ENCODE measurements around the gene BDP1.
"Not testable (repeated sequence)": the region's sequence is repeated elsewhere in the genome, so short reads cannot be mapped to it uniquely, and the experiment has no call there.

BDP1 gene

DNA sequence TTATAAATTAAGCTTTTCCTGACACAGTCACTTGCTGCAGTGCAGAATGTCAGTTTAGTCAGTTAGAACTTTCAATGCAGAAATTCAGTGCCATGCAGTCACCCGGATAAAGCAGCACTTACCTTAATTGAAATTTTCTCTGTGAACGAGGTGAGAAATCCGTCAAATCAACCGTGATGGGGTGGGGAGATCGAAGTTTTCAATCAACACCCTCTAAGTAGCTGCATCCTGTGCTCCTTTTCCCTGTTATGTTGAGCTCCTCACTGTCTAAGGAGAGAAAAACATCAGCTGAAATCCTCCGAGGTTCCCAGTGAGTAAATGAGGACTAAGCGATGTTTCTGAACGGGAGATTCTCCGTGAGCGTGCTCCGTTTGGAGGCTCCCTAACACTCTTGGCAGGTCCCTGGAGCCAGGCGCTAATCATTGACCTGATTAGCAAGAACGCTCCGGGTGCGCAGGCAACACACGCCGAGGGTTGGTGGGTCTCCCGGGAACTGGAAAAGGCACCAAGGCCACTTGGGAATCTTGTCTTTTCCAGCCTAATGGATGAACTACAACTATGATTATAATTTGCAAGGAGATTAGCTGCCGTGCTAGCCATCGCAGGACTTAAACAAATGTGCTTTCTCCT lies 9.8 kb upstream of the BDP1 start:
- not testable (repeated sequence) for H3K27ac Mint-ChIP-seq; DNase-seq; H3K4me3 Mint-ChIP-seq; H3K36me3 Mint-ChIP-seq (ENCODE audit: low read depth); H3K4me1 Mint-ChIP-seq; H3K9me3 Mint-ChIP-seq; ATAC-seq
- H3K27me3 Mint-ChIP-seq = peaks cover 32% of the 10 kb centered on the region

DNA sequence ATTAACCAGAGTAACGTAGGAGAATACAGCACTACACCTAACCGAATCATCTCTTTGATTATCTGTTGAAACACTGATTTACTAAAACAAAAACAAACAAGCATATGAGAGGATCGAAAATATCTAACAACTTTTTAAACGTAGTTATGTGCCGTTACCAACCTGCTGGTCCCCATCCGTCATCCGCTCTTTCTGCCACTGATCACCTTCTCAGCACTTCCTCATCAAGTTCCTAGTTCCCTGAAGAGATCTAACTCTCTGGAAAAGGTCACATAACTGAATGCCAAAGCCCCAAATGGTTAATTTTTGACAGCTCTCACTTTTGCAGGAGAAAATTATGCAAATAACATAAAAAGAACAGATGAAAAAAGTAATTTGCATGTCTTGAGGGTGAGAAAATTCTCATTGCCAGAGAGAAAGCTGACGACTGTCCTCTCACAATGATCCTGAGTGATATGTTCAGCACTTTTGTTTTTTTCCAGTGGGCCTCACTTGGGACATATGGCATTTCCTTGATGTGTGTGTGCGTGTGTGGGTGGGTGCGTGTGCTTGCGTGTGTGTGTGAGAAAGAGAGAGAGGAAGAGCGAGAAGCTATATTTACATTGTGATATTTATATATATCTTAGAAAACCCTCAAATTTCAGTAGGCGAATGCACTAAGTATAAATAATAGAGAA lies 8.8 kb upstream of the BDP1 start:
- DNase-seq; ATAC-seq; H3K36me3 Mint-ChIP-seq (ENCODE audit: low read depth); H3K4me1 Mint-ChIP-seq; H3K4me3 Mint-ChIP-seq; H3K27ac Mint-ChIP-seq; H3K9me3 Mint-ChIP-seq: not testable (repeated sequence)
- peaks cover 30% of the 10 kb centered on the region for H3K27me3 Mint-ChIP-seq

DNA sequence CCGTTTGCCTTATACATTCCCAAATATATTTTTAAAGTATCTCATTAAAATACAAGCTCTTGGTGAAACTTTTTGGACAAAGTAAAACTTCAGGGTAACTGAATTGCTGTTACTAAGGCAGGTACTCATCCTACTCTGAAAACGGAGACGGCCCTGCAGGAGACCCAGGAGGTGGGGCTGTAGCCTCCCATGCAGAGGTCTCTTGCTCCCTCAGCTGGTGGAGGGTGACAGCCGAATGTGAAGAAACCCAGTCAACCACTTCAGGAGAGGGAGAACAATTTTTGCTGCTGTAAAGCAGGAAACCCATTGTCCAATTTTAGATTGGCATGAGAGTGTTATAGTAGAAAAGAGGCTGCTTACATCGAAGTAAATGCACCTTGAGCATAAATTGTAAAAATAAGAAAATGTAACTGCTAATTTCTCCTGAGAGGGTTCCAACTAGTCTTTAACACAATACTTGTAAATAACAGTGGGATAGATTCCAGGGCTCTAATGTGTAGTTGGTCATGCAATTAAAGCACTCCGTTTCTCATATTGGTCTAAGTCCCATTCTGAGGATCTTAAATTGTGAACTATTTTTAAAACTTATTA lies 8.1 kb upstream of the BDP1 start:
- not testable (repeated sequence) for H3K4me3 Mint-ChIP-seq; H3K36me3 Mint-ChIP-seq (ENCODE audit: low read depth); H3K27ac Mint-ChIP-seq; H3K4me1 Mint-ChIP-seq; H3K9me3 Mint-ChIP-seq
- peak; percentile 97 for ATAC-seq
- peak; percentile 27 for DNase-seq
- peaks cover 28% of the 10 kb centered on the region for H3K27me3 Mint-ChIP-seq

DNA sequence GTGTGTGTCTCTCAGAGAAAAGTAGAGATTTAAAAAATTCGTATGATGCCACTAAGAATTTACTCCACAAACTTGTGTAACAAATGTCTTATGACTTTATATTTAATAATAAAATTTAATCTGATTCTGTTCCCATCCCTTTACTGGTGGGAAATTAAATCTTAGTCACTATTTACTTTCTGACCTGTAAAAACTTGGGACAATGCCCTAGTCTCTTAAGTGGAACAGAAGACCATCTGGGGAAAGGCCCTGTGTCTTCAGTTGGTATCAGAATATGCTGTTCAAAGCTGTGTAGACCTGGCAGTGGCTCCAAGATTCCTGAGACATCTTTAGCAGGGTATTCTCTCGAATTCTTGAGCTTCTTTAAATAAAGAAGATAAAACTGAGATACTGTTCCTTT lies 2.6 kb upstream of the BDP1 start:
- ATAC-seq (no peak), DNase-seq (no peak)
- H3K36me3 Mint-ChIP-seq (ENCODE audit: low read depth) = peaks cover 9% of the 10 kb centered on the region
- H3K4me3 Mint-ChIP-seq = no peak overlapping the region
- peaks cover 19% of the 10 kb centered on the region for H3K4me1 Mint-ChIP-seq
- H3K9me3 Mint-ChIP-seq = no peaks in the 10 kb centered on the region
- H3K27ac Mint-ChIP-seq = no peak overlapping the region
- peaks cover 9% of the 10 kb centered on the region for H3K27me3 Mint-ChIP-seq

DNA sequence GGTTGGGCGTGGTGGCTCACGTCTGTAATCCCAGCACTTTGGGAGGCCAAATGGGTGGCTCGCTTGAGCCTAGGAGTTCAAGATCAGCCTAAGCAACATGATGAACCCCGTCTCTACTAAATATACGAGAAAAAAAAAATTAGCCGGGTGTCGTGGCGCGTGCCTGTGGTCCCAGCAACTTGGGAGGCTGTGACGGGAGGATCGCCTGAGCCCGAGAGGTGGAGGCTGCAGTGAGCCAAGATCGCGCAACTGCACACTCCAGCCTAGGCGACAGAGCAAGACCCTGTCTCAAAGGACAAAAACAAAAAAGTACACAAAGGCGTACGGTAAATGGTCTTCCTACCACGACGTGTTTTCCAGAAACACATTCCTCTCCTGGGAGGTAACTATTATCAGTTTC lies 538 bp upstream of the BDP1 start:
- Mint-ChIP-seq H3K36me3 (ENCODE audit: low read depth) (peaks cover 23% of the 10 kb centered on the region), H3K27me3 (peaks cover 9% of the 10 kb centered on the region), H3K27ac (peak overlapping the region; percentile 99), H3K4me3 (peak overlapping the region; percentile 94), H3K9me3 (no peaks in the 10 kb centered on the region), H3K4me1 (peaks cover 26% of the 10 kb centered on the region)
- no peak for ATAC-seq
- no peak for DNase-seq

DNA sequence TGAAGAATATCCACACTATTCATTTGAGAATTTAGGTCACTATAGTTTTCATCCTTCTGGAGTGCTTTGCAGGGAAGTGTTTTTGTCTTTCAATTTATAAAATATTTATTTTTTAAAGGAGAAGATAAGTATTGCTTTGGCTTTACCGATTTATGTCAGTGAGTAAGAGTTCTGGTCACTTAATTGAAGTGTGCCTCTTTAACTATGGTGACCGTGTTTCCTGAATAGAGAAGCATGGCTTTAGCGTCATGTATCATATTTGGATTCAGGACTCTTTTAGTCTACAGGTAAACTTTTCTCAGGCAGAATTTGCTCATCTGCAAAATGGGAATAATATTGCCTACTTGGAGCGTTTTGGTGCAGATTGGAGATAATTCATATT lies 902 bp downstream of the BDP1 start:
- DNase-seq = no peak
- H3K4me3 Mint-ChIP-seq = peak overlapping the region; percentile 94

DNA sequence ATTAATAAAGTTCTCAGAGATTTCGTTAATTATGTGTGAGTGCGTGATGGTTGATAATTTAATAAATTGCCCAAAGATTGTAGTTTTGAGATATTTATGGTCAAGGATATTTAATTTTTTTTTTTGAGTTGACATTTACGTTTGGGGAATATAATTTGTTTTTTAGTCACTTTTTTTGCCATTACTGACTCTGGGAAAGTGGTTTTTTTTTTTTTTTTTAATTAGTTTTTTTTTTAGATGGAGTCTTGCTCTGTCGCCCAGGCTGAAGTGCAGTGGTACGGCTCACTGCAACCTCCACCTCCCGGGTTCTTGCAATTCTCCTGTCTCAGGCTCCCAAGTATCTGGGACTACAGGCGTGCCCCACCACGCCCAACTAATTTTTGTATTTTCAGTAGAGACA lies 1.7 kb downstream of the BDP1 start:
- H3K4me3 Mint-ChIP-seq = peak overlapping the region; percentile 94
- ATAC-seq (no peak), DNase-seq (no peak)
- peak overlapping the region; percentile 99 for H3K27ac Mint-ChIP-seq
- H3K36me3 Mint-ChIP-seq (ENCODE audit: low read depth) = peaks cover 29% of the 10 kb centered on the region
- peaks cover 26% of the 10 kb centered on the region for H3K4me1 Mint-ChIP-seq
- peaks cover 2% of the 10 kb centered on the region for H3K27me3 Mint-ChIP-seq
- no peaks in the 10 kb centered on the region for H3K9me3 Mint-ChIP-seq

More for the DNA sequence above, 902 bp downstream of the BDP1 start:
- Mint-ChIP-seq H3K27ac (peak overlapping the region; percentile 99), H3K27me3 (peaks cover 3% of the 10 kb centered on the region), H3K36me3 (ENCODE audit: low read depth) (peaks cover 28% of the 10 kb centered on the region), H3K9me3 (no peaks in the 10 kb centered on the region), H3K4me1 (peaks cover 26% of the 10 kb centered on the region)
- no peak for ATAC-seq

DNA sequence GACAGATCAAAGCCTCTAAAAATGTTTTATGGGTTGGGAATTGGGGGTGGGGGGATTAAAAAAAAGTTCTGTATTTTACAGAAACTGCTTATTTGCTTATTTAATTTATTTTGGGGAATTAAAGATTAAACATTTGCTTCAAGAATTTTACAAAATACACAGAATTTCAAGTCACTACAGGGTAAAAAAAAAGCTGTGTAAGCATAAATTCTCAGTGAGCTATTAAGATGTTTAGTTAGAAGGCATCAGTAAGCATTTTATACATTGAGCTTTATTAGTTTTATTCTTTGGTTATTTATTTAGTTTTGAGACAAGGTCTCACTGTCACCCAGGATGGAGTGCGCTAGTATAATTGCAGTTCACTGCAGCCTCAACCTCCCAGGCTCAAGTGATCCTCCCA lies 5.2 kb downstream of the BDP1 start:
- Mint-ChIP-seq H3K4me1 (peaks cover 19% of the 10 kb centered on the region), H3K27ac (no peak overlapping the region), H3K4me3 (no peak overlapping the region), H3K9me3 (no peaks in the 10 kb centered on the region), H3K36me3 (ENCODE audit: low read depth) (peaks cover 38% of the 10 kb centered on the region), H3K27me3 (no peaks in the 10 kb centered on the region)
- ATAC-seq = no peak
- DNase-seq = no peak

DNA sequence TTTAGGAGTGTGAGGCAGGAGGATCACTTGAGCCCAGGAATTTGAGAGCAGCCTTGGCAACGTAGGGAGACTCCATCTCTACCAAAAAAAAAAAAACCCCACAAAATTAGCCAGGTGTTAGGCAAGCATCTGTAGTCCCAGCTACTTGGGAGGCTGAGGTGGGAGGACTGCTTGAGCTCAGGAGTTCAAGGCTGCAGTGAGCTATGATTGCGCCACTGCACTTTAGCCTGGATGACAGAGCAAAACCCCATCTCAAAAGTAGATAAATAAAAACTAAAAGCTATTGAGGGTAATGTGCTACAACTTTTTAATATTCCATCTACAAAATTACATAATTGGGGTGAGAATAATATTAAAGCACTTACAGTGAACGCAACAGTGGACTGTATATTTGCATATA lies 5.9 kb downstream of the BDP1 start:
- H3K27ac Mint-ChIP-seq = no peak overlapping the region
- H3K4me1 Mint-ChIP-seq = peaks cover 19% of the 10 kb centered on the region
- H3K27me3 Mint-ChIP-seq = no peaks in the 10 kb centered on the region
- no peaks in the 10 kb centered on the region for H3K9me3 Mint-ChIP-seq
- H3K4me3 Mint-ChIP-seq = no peak overlapping the region
- DNase-seq = no peak
- no peak for ATAC-seq
- peaks cover 44% of the 10 kb centered on the region for H3K36me3 Mint-ChIP-seq (ENCODE audit: low read depth)

DNA sequence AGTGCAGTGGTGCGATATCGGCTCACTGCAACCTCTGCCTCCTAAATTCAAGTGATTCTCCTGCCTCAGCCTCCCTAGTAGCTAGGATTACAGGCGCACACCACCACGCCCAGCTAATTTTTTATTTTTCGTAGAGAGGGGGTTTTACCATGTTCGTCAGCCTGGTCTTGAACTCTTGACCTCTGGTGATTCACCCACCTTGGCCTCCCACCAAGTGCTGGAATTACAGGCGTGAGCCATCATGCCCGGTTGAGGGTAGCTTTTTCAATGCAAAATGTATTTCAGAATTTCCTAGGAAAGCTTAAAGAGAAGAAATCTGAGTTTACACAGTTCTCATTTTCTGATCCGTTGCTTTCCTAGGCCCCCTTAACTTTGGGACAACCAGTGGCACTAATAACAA lies 15.7 kb downstream of the BDP1 start:
- Mint-ChIP-seq H3K36me3 (ENCODE audit: low read depth) (peaks cover 42% of the 10 kb centered on the region), H3K27me3 (no peaks in the 10 kb centered on the region), H3K4me3 (no peak overlapping the region), H3K4me1 (peaks cover 2% of the 10 kb centered on the region), H3K9me3 (no peaks in the 10 kb centered on the region), H3K27ac (no peak overlapping the region)
- DNase-seq = no peak
- no peak for ATAC-seq

DNA sequence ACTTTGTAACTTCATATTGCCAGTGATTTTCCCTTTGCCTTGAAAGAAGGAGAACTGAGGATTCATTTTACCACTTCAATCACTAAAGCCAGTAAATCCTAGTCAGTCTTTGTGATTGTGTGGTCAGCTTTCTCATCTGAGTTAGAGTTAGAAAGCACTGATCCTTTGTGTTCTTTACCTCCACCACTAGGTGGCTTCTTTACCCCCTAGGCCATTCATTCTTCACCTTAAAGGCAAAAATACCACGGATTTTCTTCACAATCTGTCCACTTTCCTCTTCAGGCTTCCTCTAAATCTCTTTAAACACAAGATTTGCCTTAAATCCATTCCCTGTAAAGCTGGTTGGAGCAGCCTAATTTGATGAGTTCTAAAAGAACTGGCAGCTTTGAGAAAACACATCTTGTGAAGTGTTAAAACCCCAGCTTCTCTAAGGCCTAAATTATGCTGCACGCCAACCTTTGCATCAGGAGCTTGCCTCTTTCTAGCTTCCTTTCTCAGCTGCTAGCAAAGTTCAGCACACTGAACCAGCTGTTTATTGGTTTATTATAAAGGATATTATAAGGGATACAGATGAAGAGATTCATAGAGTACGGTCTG lies 20.4 kb downstream of the BDP1 start:
- ATAC-seq (peak; percentile 40), DNase-seq (no peak)
- Mint-ChIP-seq H3K9me3 (no peaks in the 10 kb centered on the region), H3K4me1 (peaks cover under 1% of the 10 kb centered on the region), H3K36me3 (ENCODE audit: low read depth) (peaks cover 39% of the 10 kb centered on the region), H3K27me3 (no peaks in the 10 kb centered on the region), H3K4me3 (no peak overlapping the region), H3K27ac (no peak overlapping the region)

DNA sequence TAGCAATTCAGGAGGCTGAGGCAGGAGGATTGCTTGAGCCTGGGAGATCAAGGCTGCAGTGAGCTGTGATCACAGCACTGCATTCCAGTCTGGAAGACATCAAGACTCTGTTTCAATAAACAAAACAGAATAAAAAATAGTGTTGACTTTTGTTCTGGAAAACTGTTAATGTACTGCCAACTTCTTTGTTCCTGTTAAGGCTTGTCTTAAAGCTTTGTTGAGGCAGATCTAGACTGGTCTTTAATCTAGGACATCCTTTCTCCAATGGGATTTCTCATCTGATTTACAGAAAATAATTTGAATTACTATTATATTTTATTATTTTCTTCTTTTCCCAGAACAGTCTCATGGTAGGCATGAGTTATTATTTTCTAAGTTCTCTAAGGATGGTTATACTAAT lies 26.0 kb downstream of the BDP1 start:
- Mint-ChIP-seq H3K36me3 (ENCODE audit: low read depth) (peaks cover 43% of the 10 kb centered on the region), H3K9me3 (no peaks in the 10 kb centered on the region), H3K27me3 (no peaks in the 10 kb centered on the region), H3K4me3 (no peak overlapping the region), H3K27ac (no peak overlapping the region), H3K4me1 (peaks cover 5% of the 10 kb centered on the region)
- no peak for ATAC-seq
- no peak for DNase-seq

DNA sequence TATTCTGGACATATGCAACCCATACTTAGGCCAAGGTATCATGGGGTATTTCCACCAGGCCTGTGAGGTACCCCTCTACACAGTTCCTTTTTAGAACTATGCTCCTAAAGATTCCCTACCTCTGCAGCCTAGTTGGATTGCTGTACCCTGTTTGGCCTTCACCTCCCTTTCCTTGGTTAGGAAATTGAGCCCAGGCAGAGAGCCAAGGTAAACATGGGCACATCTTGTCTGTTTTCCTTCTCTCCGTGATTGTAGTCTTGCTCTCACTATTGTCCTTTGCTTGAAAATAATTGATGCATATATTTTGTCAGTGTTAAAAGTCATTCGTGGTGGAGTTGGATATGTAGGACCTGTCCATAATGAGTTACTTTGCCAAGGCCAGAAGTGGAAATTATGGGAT lies 26.7 kb downstream of the BDP1 start:
- peaks cover 5% of the 10 kb centered on the region for H3K4me1 Mint-ChIP-seq
- DNase-seq (no peak), ATAC-seq (no peak)
- H3K4me3 Mint-ChIP-seq = no peak overlapping the region
- peaks cover 47% of the 10 kb centered on the region for H3K36me3 Mint-ChIP-seq (ENCODE audit: low read depth)
- no peaks in the 10 kb centered on the region for H3K9me3 Mint-ChIP-seq
- no peak overlapping the region for H3K27ac Mint-ChIP-seq
- H3K27me3 Mint-ChIP-seq = no peaks in the 10 kb centered on the region

DNA sequence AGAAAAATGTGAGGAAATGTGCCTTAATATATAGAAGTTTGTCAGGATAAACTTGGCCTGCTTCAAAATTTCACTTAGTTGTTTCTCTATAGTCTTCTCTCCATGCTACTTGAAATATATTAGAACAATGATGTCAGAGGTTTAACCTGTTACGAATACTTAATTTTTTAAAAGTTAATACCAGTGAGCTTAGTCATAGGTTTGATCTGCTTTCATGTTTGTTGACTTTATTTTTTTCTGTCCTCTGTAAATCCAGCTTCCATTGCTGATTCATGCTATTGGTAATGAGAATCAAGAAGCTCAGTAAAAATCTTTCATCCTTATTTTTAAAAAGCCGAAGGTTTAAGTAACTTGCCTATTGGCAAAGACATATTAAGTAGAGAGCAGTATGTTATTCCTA lies 27.9 kb downstream of the BDP1 start:
- DNase-seq (no peak), ATAC-seq (no peak)
- peaks cover 5% of the 10 kb centered on the region for H3K4me1 Mint-ChIP-seq
- H3K27ac Mint-ChIP-seq = no peak overlapping the region
- H3K4me3 Mint-ChIP-seq = no peak overlapping the region
- no peaks in the 10 kb centered on the region for H3K9me3 Mint-ChIP-seq
- H3K36me3 Mint-ChIP-seq (ENCODE audit: low read depth) = peaks cover 48% of the 10 kb centered on the region
- no peaks in the 10 kb centered on the region for H3K27me3 Mint-ChIP-seq

Data from activated naive CD8-positive, alpha-beta T cell treated with anti-CD3 and anti-CD28 coated beads, Interleukin-2, amount 50 U/mL, for 24 hours (primary cell).